ENCODE data around the gene EXPH5. TPM values are rescaled to one million over a fixed set of nuclear protein-coding genes. Genes with fewer than 3 reads are reported as not detected.

The EXPH5 gene
- total RNA-seq, 2 donors from 2014 or later = 2.3 to 2.9 TPM

- no peaks in the 10 kb centered on the region for H3K4me1 ChIP-seq
- intact Hi-C loops (cut with DNase I) = no loop called here
- H3K27me3 ChIP-seq = no peaks in the 10 kb centered on the region
- no peaks in the 10 kb centered on the region for H3K9me3 ChIP-seq
- no peak for DNase-seq
- TF ChIP-seq CTCF (IDR thresholded peaks at IDR 0.05) (no peak), POLR2A (IDR thresholded peaks at IDR 0.05) (no peak)
- no peak for ATAC-seq
- no peak overlapping the region for H3K27ac ChIP-seq
- 92% methylated on average over 1 of the region's 1 CpG for WGBS, 2 donors
- H3K4me3 ChIP-seq = no peak overlapping the region
- H3K36me3 ChIP-seq (replicated peaks in 1 of 2; ENCODE audit: insufficient read depth in 1 of 2, low read depth in 2 of 2) = no peaks in the 10 kb centered on the region
Measured at GRCh38 chr11:108525161-108525560, 68.4 kb downstream of the EXPH5 start.

DNA sequence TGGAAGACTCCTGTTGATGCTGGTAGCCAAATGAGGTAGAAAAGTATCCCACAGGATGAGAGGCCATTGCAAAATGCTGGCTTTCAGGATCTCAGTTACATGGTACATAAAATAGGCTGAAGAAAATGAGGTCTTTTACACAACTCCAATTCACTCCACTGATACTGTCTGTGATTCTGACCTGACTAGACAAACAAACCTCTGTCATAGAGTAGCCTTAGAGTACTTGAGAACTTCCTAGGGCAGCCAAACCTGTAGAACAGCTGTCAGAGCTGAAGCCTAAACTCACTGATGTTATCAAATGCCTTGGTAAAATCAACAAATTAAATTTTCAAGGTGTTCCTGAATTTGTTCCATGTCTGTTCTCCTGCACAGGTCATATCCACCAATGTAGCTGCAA is 69.1 kb downstream of the EXPH5 start:
- Histone ChIP-seq H3K27me3 (no peaks in the 10 kb centered on the region), H3K27ac (no peak overlapping the region), H3K36me3 (replicated peaks in 1 of 2; ENCODE audit: insufficient read depth in 1 of 2, low read depth in 2 of 2) (no peaks in the 10 kb centered on the region), H3K4me3 (no peak overlapping the region), H3K4me1 (no peaks in the 10 kb centered on the region), H3K9me3 (no peaks in the 10 kb centered on the region)
- ATAC-seq = no peak
- intact Hi-C loops (cut with DNase I) = no loop called here
- TF ChIP-seq POLR2A (IDR thresholded peaks at IDR 0.05) = no peak
- TF ChIP-seq CTCF (IDR thresholded peaks at IDR 0.05) = no peak
- DNase-seq = no peak

DNA sequence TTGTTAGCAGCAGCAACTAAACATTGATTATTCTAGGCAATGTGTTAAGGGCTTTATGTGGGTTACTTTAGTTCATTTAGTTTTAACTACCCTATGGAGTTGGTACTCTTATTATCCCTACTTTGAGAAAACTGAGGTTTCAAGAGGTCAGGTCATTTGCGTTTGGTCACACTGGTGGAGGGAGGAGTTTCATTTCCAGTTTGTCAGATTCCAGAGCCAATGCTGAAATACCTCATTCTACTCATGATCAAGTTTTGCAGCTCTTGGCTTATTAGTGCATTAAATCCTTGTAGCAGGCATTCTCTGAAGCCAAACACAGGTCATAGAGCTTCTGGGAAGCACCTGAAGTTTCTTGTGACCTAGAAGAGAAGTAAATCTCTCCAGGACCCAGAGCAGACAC is 71.2 kb downstream of the EXPH5 start:
- Histone ChIP-seq H3K4me3 (no peak overlapping the region), H3K27me3 (no peaks in the 10 kb centered on the region), H3K9me3 (no peaks in the 10 kb centered on the region), H3K4me1 (no peaks in the 10 kb centered on the region), H3K36me3 (replicated peaks in 1 of 2; ENCODE audit: insufficient read depth in 1 of 2, low read depth in 2 of 2) (peaks cover 0 to 3% of the 10 kb centered on the region in 2 donors), H3K27ac (no peak overlapping the region)
- no peak for DNase-seq
- intact Hi-C loops (cut with DNase I) = no loop called here
- no peak for TF ChIP-seq CTCF (IDR thresholded peaks at IDR 0.05)
- TF ChIP-seq POLR2A (IDR thresholded peaks at IDR 0.05) = no peak
- 81 to 86% methylated on average over 1 of the region's 1 CpG for WGBS, 2 donors
- ATAC-seq = no peak

- ATAC-seq (no peak), DNase-seq (no peak)
- Histone ChIP-seq H3K4me3 (no peak overlapping the region), H3K36me3 (replicated peaks in 1 of 2; ENCODE audit: insufficient read depth in 1 of 2, low read depth in 2 of 2) (peaks cover 0 to 4% of the 10 kb centered on the region in 2 donors), H3K27me3 (no peaks in the 10 kb centered on the region), H3K9me3 (no peaks in the 10 kb centered on the region), H3K4me1 (no peaks in the 10 kb centered on the region), H3K27ac (no peak overlapping the region)
- TF ChIP-seq CTCF (IDR thresholded peaks at IDR 0.05) (no peak), POLR2A (IDR thresholded peaks at IDR 0.05) (no peak)
- intact Hi-C loops (cut with DNase I) = no loop called here
- 80 to 87% methylated on average over 10 of the region's 10 CpGs for WGBS, 2 donors
Measured at GRCh38 chr11:108518581-108518980, 75.0 kb downstream of the EXPH5 start.

GRCh38 chr11:108516125-108516524 is 77.4 kb downstream of the EXPH5 start:
- TF ChIP-seq CTCF (IDR thresholded peaks at IDR 0.05) = no peak
- no peak for TF ChIP-seq POLR2A (IDR thresholded peaks at IDR 0.05)
- DNase-seq (no peak), ATAC-seq (no peak)
- 94 to 99% methylated on average over 4 of the region's 4 CpGs for WGBS, 2 donors
- Histone ChIP-seq H3K4me3 (no peak overlapping the region), H3K36me3 (replicated peaks in 1 of 2; ENCODE audit: insufficient read depth in 1 of 2, low read depth in 2 of 2) (peaks cover 0 to 5% of the 10 kb centered on the region in 2 donors), H3K4me1 (no peaks in the 10 kb centered on the region), H3K27ac (no peak overlapping the region), H3K9me3 (no peaks in the 10 kb centered on the region), H3K27me3 (no peaks in the 10 kb centered on the region)
- intact Hi-C loops (cut with DNase I) = no loop called here

Data from body of pancreas (tissue), 4 donors.